OCI-LY7 (cell line): ENCODE results near the gene RCSD1. TPM values are rescaled to one million over a fixed set of nuclear protein-coding genes. Genes with fewer than 3 reads are reported as not detected.

ENCODE experiments used
- BruUV-seq: library from RNA; stranded (reverse); fragments of 400-500 nt; replicated peaks from 2 replicates; lab custom pipeline; 2021; lab: Mats Ljungman, UMichigan
- CTCF ChIA-PET: fragments of 300-600 bp; sonication (Branson Sonifier 250); formaldehyde crosslinking; loops from one replicate; lab custom pipeline; 2022; ENCODE audit warnings: antibody characterized with exemption; ENCODE audit not compliant: unreplicated experiment; lab: Charles Lee
- POLR2A ChIA-PET: fragments of 300-600 bp; sonication (Branson Sonifier 250); formaldehyde crosslinking; loops from one replicate; lab custom pipeline; 2022; ENCODE audit warnings: antibody characterized with exemption; lab: Charles Lee
- DNase-seq: peaks from one replicate; pipeline ENCODE4 v3.0.0-alpha.2; 2015; ENCODE audit warnings: low spot score
- H2AFZ ChIP-seq: fragments of 200-600 bp; sonication (generic), shearing (Covaris generic); 2 replicates; pipeline ENCODE4 v1.6.1; 2014; ENCODE audit warnings: mild to moderate bottlenecking, antibody characterized with exemption, low read length, moderate library complexity
- H3K27ac ChIP-seq: fragments of 200-600 bp; sonication (generic); 2 replicates; pipeline ENCODE4 v1.5.1; 2014; ENCODE audit warnings: mixed run types, low read depth, mild to moderate bottlenecking, moderate library complexity, low read length, inconsistent platforms; ENCODE audit not compliant: poor library complexity, severe bottlenecking
- H3K36me3 ChIP-seq: fragments of 200-600 bp; sonication (generic); 2 replicates; pipeline ENCODE4 v1.6.1; 2014; ENCODE audit warnings: mild to moderate bottlenecking, antibody characterized with exemption, low read length, moderate library complexity, mixed read lengths; ENCODE audit not compliant: insufficient read depth
- H3K4me1 ChIP-seq: fragments of 200-600 bp; sonication (generic); 2 replicates; pipeline ENCODE4 v1.5.1; 2014; ENCODE audit warnings: mild to moderate bottlenecking, low read length; ENCODE audit not compliant: insufficient read depth, poor library complexity, severe bottlenecking
- H3K4me2 ChIP-seq: fragments of 200-600 bp; sonication (generic); 2 replicates; pipeline ENCODE4 v1.6.1; 2014; ENCODE audit warnings: mild to moderate bottlenecking, low read length
- H3K4me3 ChIP-seq: fragments of 200-600 bp; sonication (generic); 2 replicates; pipeline ENCODE4 v1.5.1; 2014; ENCODE audit warnings: mild to moderate bottlenecking, low read depth, low read length; ENCODE audit not compliant: poor library complexity, severe bottlenecking
- H3K79me2 ChIP-seq: fragments of 200-600 bp; sonication (generic); 2 replicates; pipeline ENCODE4 v1.6.1; 2016; ENCODE audit warnings: low read depth, mild to moderate bottlenecking, low read length, moderate library complexity, mixed read lengths; ENCODE audit not compliant: insufficient read depth
- H3K9me2 ChIP-seq: fragments of 200-600 bp; sonication (generic); 2 replicates; pipeline ENCODE4 v1.6.1; 2016; ENCODE audit warnings: mild to moderate bottlenecking, low read length, mixed read lengths; ENCODE audit not compliant: insufficient read depth
- H3K9me3 ChIP-seq: fragments of 200-600 bp; sonication (generic); 2 replicates; pipeline ENCODE4 v1.6.1; 2014; ENCODE audit warnings: mild to moderate bottlenecking, mixed run types, low read length, mixed read lengths
- H4K20me1 ChIP-seq: fragments of 200-600 bp; sonication (generic); 2 replicates; pipeline ENCODE4 v1.6.1; 2014; ENCODE audit warnings: mild to moderate bottlenecking, antibody characterized with exemption, low read length, moderate library complexity, mixed read lengths; ENCODE audit not compliant: insufficient read depth
- EZH2phosphoT487 ChIP-seq: fragments of 200-600 bp; sonication (generic); IDR thresholded peaks from 2 replicates; pipeline ENCODE4 v1.6.1; 2018; ENCODE audit warnings: low read depth, borderline replicate concordance, mild to moderate bottlenecking, mixed run types, antibody characterized with exemption, low read length, moderate library complexity, mixed read lengths
- intact Hi-C: fragments of 100-400 bp; cut with micrococcal nuclease; formaldehyde crosslinking; loops from one replicate; pipeline ENCODE4 v1.10.0; 2022; ENCODE audit not compliant: unreplicated experiment
- total RNA-seq, 2 experiments: library from RNA; depleted of rRNA in 1 of 2; stranded (reverse); fragments of >200 nt in 1 of 2; shearing (Covaris generic) in 1 of 2; gene quantifications; 2 replicates each; pipeline ENCODE4 v1.2.3, GENCODE V29; 2014 to 2022
- TF ChIP-seq, protein P1 (sequence below): fragments of 200-600 bp; sonication (generic); conservative IDR thresholded peaks from 2 replicates; pipeline ENCODE4 v1.5.1; 2014; ENCODE audit warnings: mild to moderate bottlenecking, antibody characterized with exemption, low read length, moderate library complexity, mixed read lengths

RCSD1 gene
- total RNA-seq, 2 experiments from 2014 or later: 161 to 164 TPM

DNA sequence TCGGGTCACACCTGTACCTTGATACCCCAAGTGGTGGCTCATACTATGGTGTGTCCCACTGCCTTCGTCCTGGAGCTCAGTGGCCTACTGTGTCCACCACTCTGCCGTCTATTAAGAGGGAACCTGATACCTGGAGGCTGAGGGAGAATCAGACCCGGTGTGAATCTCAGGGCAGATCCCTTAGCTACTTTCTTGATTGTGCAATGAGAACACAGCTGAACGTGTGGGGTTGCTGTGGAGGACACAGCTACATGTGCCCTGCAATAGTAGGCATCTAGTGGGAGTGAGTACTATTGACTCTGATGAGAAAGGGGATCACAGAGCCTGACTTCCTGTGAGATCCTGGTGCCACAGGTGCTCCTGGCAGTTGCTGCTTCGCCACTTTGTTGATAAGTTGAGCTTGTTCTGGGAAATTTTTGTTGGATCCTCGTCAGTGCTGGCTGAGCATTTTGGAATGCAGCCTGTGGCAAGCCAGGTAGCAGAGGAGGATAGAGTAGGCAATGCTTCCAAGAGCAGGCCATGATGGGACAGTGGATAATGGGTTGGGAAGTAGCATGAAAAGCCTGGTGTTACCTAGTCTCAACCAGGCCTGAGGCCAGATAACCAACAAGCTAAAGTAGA, 63.5 kb downstream of the RCSD1 start:
- BruUV-seq: no TSS peak
- Histone ChIP-seq H4K20me1 (peaks cover 9% of the 10 kb centered on the region; the same call in 1 of the 2 replicates), H3K27ac (no peak overlapping the region), H3K4me2 (no peak overlapping the region), H2AFZ (no peak overlapping the region), H3K79me2 (peaks cover 3% of the 10 kb centered on the region; the same call in 1 of the 2 replicates), H3K9me3 (no peaks in the 10 kb centered on the region), H3K4me3 (no peak overlapping the region), H3K4me1 (peaks cover 2% of the 10 kb centered on the region), H3K9me2 (no peaks in the 10 kb centered on the region), H3K36me3 (peaks cover 100% of the 10 kb centered on the region)
- TF ChIP-seq EZH2phosphoT487: no peak
- TF ChIP-seq, protein P1, sequence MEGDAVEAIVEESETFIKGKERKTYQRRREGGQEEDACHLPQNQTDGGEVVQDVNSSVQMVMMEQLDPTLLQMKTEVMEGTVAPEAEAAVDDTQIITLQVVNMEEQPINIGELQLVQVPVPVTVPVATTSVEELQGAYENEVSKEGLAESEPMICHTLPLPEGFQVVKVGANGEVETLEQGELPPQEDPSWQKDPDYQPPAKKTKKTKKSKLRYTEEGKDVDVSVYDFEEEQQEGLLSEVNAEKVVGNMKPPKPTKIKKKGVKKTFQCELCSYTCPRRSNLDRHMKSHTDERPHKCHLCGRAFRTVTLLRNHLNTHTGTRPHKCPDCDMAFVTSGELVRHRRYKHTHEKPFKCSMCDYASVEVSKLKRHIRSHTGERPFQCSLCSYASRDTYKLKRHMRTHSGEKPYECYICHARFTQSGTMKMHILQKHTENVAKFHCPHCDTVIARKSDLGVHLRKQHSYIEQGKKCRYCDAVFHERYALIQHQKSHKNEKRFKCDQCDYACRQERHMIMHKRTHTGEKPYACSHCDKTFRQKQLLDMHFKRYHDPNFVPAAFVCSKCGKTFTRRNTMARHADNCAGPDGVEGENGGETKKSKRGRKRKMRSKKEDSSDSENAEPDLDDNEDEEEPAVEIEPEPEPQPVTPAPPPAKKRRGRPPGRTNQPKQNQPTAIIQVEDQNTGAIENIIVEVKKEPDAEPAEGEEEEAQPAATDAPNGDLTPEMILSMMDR: no peak
- intact Hi-C loops: no loop called here
- POLR2A ChIA-PET: no interaction called here
- CTCF ChIA-PET: interaction anchor here (1.2 kb wide), 1 partner anchor 93 kb away, joined by 4 read pairs; no protein-coding TSS in a partner anchor
- DNase-seq: no peak

DNA sequence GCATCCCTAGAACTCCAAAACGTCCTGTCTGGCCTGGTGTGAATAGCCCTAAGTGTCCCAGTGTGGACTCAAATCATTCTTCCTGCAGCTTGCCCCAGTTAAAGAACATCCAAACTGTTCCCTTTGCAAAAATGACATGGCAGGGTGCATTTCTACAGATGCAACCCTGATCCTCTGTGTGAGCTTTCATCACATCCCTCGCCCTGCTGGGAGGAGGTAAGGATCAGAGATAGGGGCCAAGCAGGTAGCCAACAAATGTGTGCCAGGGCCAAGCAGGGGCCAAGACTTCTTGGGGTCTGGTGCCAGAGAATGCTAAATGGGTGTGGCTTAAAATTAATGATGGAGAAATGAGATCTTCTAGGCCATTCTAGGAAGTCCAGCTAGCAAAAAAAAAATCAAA, 64.7 kb downstream of the RCSD1 start:
- no peaks in the 10 kb centered on the region for H3K9me3 ChIP-seq
- H3K9me2 ChIP-seq: no peaks in the 10 kb centered on the region
- DNase-seq: no peak
- H3K36me3 ChIP-seq: peaks cover 99% of the 10 kb centered on the region
- no peak overlapping the region for H3K4me2 ChIP-seq
- intact Hi-C loops: no loop called here
- no peaks in the 10 kb centered on the region for H3K4me1 ChIP-seq
- CTCF ChIA-PET: interaction anchor here (1.2 kb wide), 1 partner anchor 94 kb away, joined by 4 read pairs; no protein-coding TSS in a partner anchor
- H3K79me2 ChIP-seq: no peaks in the 10 kb centered on the region
- TF ChIP-seq EZH2phosphoT487: no peak
- TF ChIP-seq, protein P1: no peak
- POLR2A ChIA-PET: interaction anchor here (0.6 kb wide), 1 partner anchor 115 kb away, joined by 3 read pairs; no protein-coding TSS in a partner anchor
- no peak overlapping the region for H2AFZ ChIP-seq
- no peak overlapping the region for H3K4me3 ChIP-seq
- no TSS peak for BruUV-seq
- 0 out of 2 replicates have a peak, but pooled peaks cover 5% of the 10 kb centered on the region for H4K20me1 ChIP-seq
- no peak overlapping the region for H3K27ac ChIP-seq

DNA sequence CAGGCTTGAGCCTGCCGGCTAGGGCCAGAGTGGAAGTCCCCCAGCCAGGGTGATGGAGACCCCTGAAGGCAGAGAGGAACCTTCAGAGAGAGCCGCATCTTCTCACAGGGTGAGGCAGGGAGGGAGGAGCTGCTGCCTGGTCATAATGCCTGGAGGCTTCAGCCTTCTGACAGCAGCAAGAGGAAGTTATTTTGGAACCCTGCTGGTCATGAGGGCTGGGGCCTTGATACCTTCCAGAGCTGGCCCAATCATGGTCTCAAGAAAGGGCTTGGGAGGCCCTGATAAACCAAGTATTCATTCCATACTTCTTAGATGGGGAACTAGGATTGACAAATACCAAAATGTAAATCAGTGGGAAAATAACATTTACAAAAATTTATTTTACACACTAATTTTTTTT, 65.1 kb downstream of the RCSD1 start:
- no peaks in the 10 kb centered on the region for H3K4me1 ChIP-seq
- no peak overlapping the region for H3K27ac ChIP-seq
- H3K4me2 ChIP-seq: no peak overlapping the region
- intact Hi-C loops: no loop called here
- no peaks in the 10 kb centered on the region for H3K79me2 ChIP-seq
- ChIA-PET CTCF (no interaction called here), POLR2A (interaction anchor here (0.6 to 1.2 kb wide), 3 partner anchors 11 to 131 kb away, joined by 3 read pairs; no protein-coding TSS in a partner anchor)
- TF ChIP-seq, protein P1: no peak
- TF ChIP-seq EZH2phosphoT487: no peak
- BruUV-seq: no TSS peak
- 0 out of 2 replicates have a peak, but pooled peaks cover under 1% of the 10 kb centered on the region for H4K20me1 ChIP-seq
- H2AFZ ChIP-seq: no peak overlapping the region
- no peaks in the 10 kb centered on the region for H3K9me3 ChIP-seq
- no peak for DNase-seq
- no peak overlapping the region for H3K4me3 ChIP-seq
- H3K36me3 ChIP-seq: peaks cover 99% of the 10 kb centered on the region
- no peaks in the 10 kb centered on the region for H3K9me2 ChIP-seq
